GM19328 (cell line): ENCODE measurements around the gene GSTM2.

Experiments
- ATAC-seq: cut with Tn5 transposase; IDR thresholded peaks from one replicate; pipeline ENCODE4 v1.9.1; 2021; ENCODE audit warnings: mild to moderate bottlenecking, moderate library complexity; ENCODE audit not compliant: unreplicated experiment

Gene GSTM2

GRCh38 chr1:109712321-109712864 lies 44.5 kb downstream of the GSTM2 start:
- ATAC-seq, result no peak

DNA sequence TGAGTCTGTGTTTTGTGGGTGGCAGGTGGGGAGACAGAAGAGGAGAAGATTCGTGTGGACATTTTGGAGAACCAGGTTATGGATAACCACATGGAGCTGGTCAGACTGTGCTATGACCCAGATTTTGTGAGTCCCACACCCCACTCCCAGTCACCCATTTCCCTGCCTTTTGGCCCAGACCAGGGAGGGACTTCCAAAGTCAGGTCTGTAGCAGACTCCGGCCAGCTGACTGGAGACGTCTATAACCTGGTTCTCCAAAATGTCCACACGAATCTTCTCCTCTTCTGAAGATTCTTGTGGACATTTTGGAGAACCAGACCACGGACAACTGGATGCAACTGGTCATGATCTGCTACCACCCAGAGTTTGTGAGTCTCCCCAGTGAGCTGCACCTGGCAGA lies 45.8 kb downstream of the GSTM2 start:
- ATAC-seq, result no peak

GRCh38 chr1:109714661-109715372 lies 47.0 kb downstream of the GSTM2 start:
- no peak for ATAC-seq

GRCh38 chr1:109716121-109716520 lies 48.3 kb downstream of the GSTM2 start:
- ATAC-seq, result no peak

GRCh38 chr1:109716570-109717090 lies 48.8 kb downstream of the GSTM2 start:
- no peak for ATAC-seq

GRCh38 chr1:109717729-109718128 lies 49.9 kb downstream of the GSTM2 start:
- ATAC-seq, result no peak

- no peak for ATAC-seq
These were observed 50.6 kb downstream of the GSTM2 start for GRCh38 chr1:109718495-109718894.

- ATAC-seq, result no peak
These were observed 51.5 kb downstream of the GSTM2 start for GRCh38 chr1:109719337-109719837.

GRCh38 chr1:109721042-109721441 lies 53.2 kb downstream of the GSTM2 start:
- ATAC-seq, result no peak

- no peak for ATAC-seq
These were observed 54.1 kb downstream of the GSTM2 start for GRCh38 chr1:109721971-109722370.

- no peak for ATAC-seq
These were observed 55.2 kb downstream of the GSTM2 start for GRCh38 chr1:109722908-109723691.
